ENCODE measurements around the gene SMIM23.

SMIM23 gene

DNA sequence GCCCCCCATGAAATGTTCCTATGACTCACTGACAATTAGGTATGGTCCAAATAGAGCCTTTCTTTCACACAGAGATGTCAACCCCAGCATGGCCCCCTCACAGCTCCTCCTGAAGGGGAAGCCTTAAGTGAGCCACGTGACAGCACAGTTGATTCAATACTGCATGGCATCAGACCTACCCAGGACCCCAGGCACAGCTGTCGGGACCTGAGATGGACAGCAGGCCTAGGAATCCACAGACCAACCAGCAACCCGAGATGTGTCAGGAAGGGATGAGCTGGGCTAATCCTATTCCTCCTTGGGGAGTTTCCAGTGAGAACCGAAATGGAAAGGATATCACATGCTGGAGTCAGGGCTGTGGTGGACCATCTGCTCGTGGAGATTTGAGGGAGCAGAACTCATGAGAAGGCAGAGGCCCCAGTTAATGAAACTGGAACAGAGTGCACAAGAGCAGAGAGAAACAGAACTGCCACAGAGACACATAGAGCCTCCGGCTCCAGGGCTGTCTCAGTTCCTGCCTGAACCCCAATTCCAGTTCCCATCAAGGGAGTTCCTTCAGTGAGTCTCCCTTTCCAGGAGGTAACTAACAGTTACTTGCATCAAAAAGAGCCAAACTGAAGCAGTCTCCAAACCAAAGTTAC is 42.1 kb upstream of the SMIM23 start:
- Histone ChIP-seq H2AFZ (no peak overlapping the region), H3K36me3 (ENCODE audit: control insufficient read depth, insufficient read depth, low read length) (no peaks in the 10 kb centered on the region), H3K9ac (no peak overlapping the region), H3K4me3 (ENCODE audit: low read depth, low read length) (no peak overlapping the region), H3K9me3 (ENCODE audit: control insufficient read depth, low read length) (no peaks in the 10 kb centered on the region), H3K4me1 (no peaks in the 10 kb centered on the region), H3K27me3 (ENCODE audit: control insufficient read depth, insufficient read depth, low read length) (no peaks in the 10 kb centered on the region), H3K27ac (no peak overlapping the region), H3K79me2 (no peaks in the 10 kb centered on the region), H3K4me2 (ENCODE audit: low read length) (no peak overlapping the region)
- TF ChIP-seq, protein P1, sequence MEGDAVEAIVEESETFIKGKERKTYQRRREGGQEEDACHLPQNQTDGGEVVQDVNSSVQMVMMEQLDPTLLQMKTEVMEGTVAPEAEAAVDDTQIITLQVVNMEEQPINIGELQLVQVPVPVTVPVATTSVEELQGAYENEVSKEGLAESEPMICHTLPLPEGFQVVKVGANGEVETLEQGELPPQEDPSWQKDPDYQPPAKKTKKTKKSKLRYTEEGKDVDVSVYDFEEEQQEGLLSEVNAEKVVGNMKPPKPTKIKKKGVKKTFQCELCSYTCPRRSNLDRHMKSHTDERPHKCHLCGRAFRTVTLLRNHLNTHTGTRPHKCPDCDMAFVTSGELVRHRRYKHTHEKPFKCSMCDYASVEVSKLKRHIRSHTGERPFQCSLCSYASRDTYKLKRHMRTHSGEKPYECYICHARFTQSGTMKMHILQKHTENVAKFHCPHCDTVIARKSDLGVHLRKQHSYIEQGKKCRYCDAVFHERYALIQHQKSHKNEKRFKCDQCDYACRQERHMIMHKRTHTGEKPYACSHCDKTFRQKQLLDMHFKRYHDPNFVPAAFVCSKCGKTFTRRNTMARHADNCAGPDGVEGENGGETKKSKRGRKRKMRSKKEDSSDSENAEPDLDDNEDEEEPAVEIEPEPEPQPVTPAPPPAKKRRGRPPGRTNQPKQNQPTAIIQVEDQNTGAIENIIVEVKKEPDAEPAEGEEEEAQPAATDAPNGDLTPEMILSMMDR (IDR thresholded peaks at IDR 0.05), result no peak

DNA sequence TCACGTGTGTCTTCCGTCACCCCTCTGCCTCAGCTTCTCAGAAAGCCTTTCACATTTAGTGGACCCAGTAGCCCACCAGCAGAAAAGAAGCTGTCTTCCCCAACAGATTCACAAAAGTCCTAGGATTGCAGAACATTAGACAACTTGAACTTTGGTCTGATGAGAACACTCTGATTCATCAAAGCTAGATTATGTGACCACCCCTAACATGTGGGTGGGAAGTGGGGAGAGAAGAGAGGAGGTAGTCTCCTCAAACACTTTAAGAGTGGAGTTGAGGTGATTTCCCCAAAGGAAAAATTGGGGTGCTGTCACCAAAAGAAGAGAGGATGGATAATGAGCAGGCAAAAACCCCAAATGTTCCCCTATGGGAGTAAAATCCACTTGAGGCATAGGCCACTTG is 41.4 kb upstream of the SMIM23 start:
- no peak overlapping the region for H3K27ac ChIP-seq
- H2AFZ ChIP-seq, result no peak overlapping the region
- no peaks in the 10 kb centered on the region for H3K9me3 ChIP-seq (ENCODE audit: control insufficient read depth, low read length)
- TF ChIP-seq, protein P1 (IDR thresholded peaks at IDR 0.05), result no peak
- no peaks in the 10 kb centered on the region for H3K27me3 ChIP-seq (ENCODE audit: control insufficient read depth, insufficient read depth, low read length)
- no peaks in the 10 kb centered on the region for H3K4me1 ChIP-seq
- H3K4me3 ChIP-seq (ENCODE audit: low read depth, low read length), result no peak overlapping the region
- H3K79me2 ChIP-seq, result no peaks in the 10 kb centered on the region
- no peaks in the 10 kb centered on the region for H3K36me3 ChIP-seq (ENCODE audit: control insufficient read depth, insufficient read depth, low read length)
- H3K9ac ChIP-seq, result no peak overlapping the region
- H3K4me2 ChIP-seq (ENCODE audit: low read length), result no peak overlapping the region

DNA sequence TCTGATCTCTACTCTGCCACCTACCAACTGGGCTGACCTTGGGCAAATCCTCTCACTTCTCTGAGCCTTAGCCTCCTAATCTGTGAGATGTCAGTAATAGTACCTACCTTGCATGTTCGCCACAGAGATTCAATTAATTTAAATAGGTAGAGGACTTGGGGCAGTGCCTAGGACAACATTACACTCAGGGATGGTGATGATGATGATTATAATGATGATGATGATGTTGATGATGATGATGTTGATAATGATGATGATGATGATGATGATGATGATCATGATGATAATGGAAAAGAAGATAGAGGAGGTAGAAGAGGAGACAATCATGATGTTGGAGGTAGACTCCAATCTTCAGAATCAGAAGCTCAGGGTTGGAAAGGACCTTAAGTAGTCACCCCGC is 40.7 kb upstream of the SMIM23 start:
- TF ChIP-seq, protein P1 (IDR thresholded peaks at IDR 0.05), result no peak
- Histone ChIP-seq H3K27me3 (ENCODE audit: control insufficient read depth, insufficient read depth, low read length) (no peaks in the 10 kb centered on the region), H3K36me3 (ENCODE audit: control insufficient read depth, insufficient read depth, low read length) (no peaks in the 10 kb centered on the region), H3K9ac (no peak overlapping the region), H3K4me2 (ENCODE audit: low read length) (no peak overlapping the region), H3K79me2 (no peaks in the 10 kb centered on the region), H3K4me1 (no peaks in the 10 kb centered on the region), H3K9me3 (ENCODE audit: control insufficient read depth, low read length) (no peaks in the 10 kb centered on the region), H2AFZ (no peak overlapping the region), H3K4me3 (ENCODE audit: low read depth, low read length) (no peak overlapping the region), H3K27ac (no peak overlapping the region)

DNA sequence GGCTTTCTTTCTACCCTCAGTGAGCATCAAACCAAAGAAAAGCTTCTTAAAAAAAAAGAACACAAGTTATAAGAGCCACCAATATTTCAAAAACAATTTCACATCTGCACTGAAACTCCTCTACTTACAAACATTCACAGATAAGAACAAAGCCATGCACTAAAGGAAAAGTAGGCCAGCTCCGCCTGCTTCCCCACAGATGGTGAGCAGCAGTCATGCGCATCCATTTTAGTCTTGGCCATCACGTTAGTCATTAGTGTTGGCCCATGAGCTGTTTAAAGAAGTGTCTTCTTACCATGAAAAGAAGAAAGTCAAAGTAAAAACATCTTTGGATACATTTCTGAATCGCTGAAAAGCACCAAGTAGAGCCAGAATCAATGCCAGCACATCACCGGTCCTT is 40.0 kb upstream of the SMIM23 start:
- no peak overlapping the region for H3K27ac ChIP-seq
- H3K9me3 ChIP-seq (ENCODE audit: control insufficient read depth, low read length), result no peaks in the 10 kb centered on the region

More for the DNA sequence above, 40.0 kb upstream of the SMIM23 start:
- Histone ChIP-seq H3K36me3 (ENCODE audit: control insufficient read depth, insufficient read depth, low read length) (no peaks in the 10 kb centered on the region), H3K4me2 (ENCODE audit: low read length) (no peak overlapping the region), H3K27me3 (ENCODE audit: control insufficient read depth, insufficient read depth, low read length) (no peaks in the 10 kb centered on the region), H3K4me3 (ENCODE audit: low read depth, low read length) (no peak overlapping the region), H2AFZ (no peak overlapping the region), H3K4me1 (no peaks in the 10 kb centered on the region), H3K79me2 (no peaks in the 10 kb centered on the region), H3K9ac (no peak overlapping the region)
- TF ChIP-seq, protein P1 (IDR thresholded peaks at IDR 0.05), result no peak

Measured in parathyroid adenoma (tissue), 2 donors.